Urothelium cell line (cell line): ENCODE data around the gene SLC7A10.
"Not testable (repeated sequence)": the region's sequence is repeated elsewhere in the genome, so short reads cannot be mapped to it uniquely, and the experiment has no call there.

Experiments
- DNase-seq: peaks from one replicate; pipeline ENCODE4 v3.0.0; 2011; ENCODE audit warnings: low spot score, mixed read lengths
- FAIRE-seq: peaks from 2 replicates; lab custom pipeline; 2011; peaks lifted over from hg19 to GRCh38; lab: Jason Lieb, UNC

The SLC7A10 gene

GRCh38 chr19:33204136-33204973 is 21.3 kb downstream of the SLC7A10 start:
- FAIRE-seq: no peak

DNA sequence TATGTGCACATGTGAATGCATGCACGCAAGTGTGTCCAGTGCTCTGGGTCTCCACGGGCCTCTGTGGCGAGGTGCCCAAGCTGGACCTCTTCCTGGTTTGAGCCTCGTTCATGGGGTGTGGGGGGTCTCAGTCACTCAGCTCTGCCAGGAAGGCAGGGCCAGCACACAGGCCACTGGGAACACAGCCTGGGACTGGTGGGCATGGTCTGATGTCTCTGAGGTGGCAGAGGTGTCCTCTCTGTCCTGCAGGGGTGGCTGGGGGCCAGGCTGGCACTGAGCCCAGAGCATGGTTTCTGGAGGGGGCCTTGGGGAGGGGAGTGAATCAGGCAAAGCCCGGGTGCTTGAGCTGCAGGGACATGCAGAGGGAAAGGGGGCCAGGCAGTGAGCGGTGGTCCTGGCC is 22.1 kb downstream of the SLC7A10 start:
- DNase-seq (no peak), FAIRE-seq (no peak)

More at GRCh38 chr19:33204136-33204973, 21.3 kb downstream of the SLC7A10 start:
- no peak for DNase-seq

GRCh38 chr19:33202546-33203507 is 22.8 kb downstream of the SLC7A10 start:
- FAIRE-seq: peak; percentile 95
- no peak for DNase-seq

- FAIRE-seq: no peak
- no peak for DNase-seq
Observed at GRCh38 chr19:33201886-33202545, 23.6 kb downstream of the SLC7A10 start.

DNA sequence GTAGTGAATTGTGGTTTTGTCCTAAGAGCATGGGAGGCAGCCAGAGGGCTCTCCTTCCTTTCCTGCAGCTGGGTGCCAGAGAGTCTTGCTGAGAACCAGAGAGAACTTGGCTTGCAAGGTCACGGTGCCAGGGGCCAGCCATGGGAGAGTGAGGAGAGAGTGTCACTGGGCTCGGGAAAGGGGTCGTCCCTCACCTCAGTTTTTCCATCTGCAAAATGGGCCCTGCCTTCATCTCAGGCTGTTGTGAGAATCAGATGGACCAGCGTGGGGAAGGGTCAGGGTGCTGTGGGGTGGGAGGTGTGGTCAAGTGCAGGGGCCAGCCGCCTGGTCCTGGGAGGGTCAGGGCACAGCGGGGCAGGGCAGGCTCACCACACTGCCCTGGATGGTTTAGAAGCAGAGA is 24.2 kb downstream of the SLC7A10 start:
- FAIRE-seq (no peak), DNase-seq (no peak)

DNA sequence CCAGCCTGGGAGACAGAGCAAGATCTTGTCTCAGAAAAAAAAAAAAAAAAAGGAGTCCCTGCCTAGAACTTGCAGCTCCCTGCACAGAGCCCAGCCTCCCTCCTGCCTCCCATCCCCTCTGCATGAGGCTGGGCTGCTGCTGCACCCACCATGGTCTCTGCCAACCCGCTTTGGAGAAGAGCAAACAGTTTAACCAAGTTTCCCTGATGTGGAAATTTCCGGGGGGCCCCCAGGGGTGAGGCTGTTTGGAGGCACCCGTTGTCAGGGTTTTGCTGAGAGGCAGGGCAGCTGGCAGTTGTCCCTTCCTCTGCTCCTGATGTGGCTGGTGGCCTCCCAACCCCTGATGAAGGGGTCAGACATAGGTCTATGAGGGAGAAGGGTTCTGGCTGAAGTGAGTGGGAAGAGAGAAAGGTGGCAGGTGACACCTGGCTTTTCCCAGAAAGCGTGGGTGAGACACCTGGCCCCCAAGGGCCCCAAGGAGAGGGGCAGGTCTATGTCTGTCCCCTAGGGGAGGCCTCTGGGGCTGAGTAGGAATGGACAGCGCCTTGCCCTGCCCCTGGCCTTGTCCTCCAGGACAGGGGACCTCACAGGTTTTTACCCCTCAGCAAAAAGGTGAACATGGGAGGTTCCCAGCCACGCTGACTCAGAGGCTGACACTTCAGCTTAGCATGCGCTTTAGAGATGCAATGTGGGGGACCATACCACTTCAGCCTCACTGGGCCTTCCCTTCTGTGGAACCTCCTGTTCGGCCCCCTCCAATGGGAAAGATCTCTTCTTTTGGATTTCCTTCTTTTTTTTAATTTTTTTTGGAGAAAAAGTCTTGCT is 26.0 kb downstream of the SLC7A10 start:
- DNase-seq (no peak), FAIRE-seq (no peak)

DNA sequence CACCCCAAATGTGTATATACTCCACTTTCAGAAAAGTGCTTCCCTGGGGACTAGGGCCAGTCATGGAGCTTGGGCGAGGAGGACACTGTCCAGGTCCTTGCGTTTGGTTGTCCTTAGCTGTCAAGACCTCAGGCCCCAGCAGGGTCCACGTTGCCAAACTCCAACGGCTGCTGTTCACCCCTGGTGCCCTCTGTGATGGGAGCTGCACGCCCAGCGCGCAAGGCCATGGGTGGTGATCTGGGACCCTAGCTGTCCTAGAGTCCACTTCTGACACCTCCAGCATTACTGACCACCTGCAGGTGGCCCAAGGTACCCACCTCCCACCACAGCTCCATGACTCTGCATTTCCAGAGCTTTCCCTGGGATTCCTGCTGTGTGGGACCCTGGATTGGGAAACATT is 27.5 kb downstream of the SLC7A10 start:
- FAIRE-seq: no peak

DNA sequence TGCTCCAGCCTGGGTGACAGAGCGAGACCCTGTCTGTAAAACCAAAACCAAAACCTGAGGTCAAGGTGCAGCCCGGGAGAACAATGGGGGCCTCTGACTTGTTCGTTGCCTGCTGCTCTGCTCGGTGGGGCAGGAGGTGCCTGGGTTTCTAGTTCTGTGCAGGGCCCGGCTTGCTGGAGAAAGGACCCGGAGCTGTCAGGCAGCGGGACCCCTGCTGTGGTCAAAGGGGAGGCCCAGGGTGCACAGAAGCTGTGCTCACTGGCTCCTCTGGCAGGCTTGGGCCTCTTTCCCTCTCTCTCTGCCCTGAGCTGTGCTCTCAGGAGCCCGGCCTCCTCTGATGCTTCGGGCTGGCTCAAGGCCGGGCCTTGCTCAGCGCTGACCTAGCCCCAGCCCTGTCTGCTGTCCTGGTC is 28.1 kb downstream of the SLC7A10 start:
- FAIRE-seq (no peak), DNase-seq (no peak)

More for the DNA sequence above, 27.5 kb downstream of the SLC7A10 start:
- DNase-seq: no peak

GRCh38 chr19:33196446-33197193 is 29.0 kb downstream of the SLC7A10 start:
- DNase-seq (no peak), FAIRE-seq (no peak)

DNA sequence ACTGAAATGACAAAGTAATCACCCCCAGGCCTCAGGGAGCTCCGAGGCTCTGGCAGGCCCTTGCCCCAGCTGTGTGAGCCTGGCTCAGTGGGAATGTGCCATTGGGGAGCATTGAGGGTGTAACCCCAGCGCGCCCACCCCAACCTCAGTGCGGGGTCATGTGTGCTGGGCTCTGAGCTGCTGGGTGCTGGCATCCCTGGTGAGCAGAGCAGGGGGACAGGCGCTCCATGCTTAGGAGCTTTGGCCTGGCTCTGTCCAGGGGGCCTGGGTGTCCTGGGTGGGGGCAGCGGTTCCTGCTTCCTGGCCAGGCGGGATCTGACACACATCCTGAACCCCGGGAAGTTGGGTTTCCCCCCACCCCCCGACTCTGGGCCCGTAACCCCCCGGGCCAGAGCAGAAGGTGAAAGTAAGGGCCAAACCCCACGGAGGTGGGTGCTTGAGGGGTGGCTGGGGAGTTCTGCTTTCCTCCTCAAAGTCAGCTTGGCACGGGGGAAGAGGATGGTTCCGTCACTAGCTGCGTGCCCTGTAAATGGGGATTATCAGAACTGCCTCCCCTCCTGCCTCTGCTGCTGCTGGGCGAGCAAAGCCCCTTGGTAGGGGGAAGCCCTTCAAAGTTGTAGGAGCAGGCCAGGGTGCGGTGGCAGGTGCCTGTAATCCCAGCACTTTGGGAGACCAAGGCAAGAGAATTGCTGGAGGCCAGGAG is 29.9 kb downstream of the SLC7A10 start:
- FAIRE-seq: no peak

GRCh38 chr19:33194886-33195644 is 30.6 kb downstream of the SLC7A10 start:
- no peak for FAIRE-seq
- no peak for DNase-seq

More for the DNA sequence above, 29.9 kb downstream of the SLC7A10 start:
- DNase-seq: no peak

- DNase-seq: no peak
- FAIRE-seq: no peak
Observed at GRCh38 chr19:33194532-33194885, 31.1 kb downstream of the SLC7A10 start.

DNA sequence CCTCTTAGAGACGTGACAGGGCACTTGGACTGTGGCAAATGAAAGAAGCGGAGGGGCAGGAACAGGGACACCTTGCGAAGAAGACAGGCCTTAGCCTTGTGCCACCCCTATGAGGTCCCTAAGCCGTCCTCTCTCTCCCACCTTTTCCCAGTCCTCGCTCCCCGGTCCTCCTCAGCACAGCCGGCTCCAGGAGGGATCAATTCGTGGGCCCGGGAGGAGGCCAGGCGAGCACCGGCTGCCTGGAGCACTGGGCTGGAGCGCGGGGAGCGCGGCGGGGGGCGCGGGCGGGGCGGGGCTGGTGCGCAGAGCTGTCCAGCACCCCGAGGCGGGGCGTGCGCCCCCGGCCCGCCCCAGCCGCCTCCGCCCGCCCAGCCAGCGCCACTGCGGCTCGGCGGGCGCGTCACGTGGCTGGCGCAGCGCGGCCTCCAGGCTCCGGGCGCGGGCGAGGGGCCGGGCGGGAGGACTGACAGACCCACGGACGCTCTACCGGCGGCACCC is 31.7 kb downstream of the SLC7A10 start, which contains the start of gene LRP3:
Gene LRP3 (plus strand): TSS at position 466 of the 498 bp plus-strand sequence. CDS start 456 bp downstream, outside the sequence.
- FAIRE-seq (no peak), DNase-seq (peak; percentile 66)

DNA sequence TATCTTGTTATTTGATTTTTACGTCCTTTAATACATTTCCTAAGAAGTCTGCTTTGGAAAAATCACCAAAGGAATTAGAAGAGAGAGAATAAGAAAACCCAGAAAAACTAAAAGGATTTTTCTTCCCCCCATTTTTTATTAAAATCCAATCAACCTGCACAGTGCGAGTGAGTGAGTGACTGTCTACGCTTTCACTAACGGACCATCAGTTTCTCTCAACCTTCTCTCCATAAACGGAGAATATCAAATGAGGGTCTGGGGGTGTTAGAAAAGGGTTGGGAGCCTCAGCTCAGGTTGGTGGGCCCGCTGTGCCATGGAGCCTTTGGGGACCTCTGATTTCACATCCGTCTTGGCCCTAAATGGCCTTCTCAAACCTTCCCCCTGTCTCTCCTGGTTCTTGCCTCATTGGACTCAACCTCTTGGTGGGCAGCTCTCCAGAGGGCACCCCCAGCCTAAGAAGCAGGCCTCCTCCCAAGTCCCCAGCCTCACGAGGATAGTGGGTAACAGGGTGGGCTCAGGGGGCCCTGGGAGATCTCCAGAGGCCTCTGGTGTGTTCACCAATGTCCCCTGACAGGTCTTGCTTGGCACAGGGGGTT is 32.3 kb downstream of the SLC7A10 start:
- DNase-seq (no peak), FAIRE-seq (no peak)

DNA sequence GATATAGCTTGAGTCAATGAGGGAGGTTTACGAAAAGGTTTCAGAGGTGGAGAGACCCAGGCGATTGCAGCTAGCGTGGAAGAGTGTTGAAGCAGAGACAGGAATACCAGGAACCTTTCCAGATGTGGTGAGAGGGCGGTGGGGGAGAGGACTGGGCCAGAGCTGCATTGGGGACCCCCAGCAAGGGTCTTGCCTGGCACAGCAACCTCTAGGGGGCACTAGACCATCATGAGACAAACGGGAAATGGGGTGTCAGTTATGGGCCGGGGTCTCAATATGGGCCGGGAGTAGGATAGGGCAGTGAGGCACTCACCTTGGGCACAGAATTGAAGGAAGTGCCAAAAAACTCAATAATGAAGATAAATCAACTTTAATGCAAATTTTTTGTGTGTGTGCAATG is 33.6 kb downstream of the SLC7A10 start:
- DNase-seq: no peak
- no peak for FAIRE-seq

- no peak for FAIRE-seq
- DNase-seq: no peak
Observed at GRCh38 chr19:33191501-33191900, 34.1 kb downstream of the SLC7A10 start.

DNA sequence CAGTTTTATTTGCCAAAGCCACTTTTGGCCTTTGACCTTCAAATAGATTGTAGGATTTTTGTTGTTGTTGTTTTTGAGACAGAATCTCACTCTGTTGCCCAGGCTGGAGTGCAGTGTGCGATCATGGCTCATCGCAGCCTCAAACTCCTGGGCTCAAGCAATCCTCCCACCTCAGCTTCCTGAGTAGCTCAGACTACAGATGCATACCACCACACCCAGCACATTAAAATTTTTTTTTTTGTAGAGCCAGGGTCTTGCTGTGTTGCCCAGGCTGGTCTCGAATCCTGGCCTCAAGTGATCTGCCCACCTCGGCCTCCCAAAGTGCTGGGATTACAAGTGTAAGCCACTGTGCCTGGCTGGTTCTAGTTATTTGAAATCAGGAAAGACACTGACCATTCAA is 34.6 kb downstream of the SLC7A10 start:
- not testable (repeated sequence) for FAIRE-seq, DNase-seq
